Stomach (tissue), 9 donors: ENCODE measurements around the gene MAP3K3. TPM values are rescaled to one million over a fixed set of nuclear protein-coding genes. Genes with fewer than 3 reads are reported as not detected.

Source experiments
- DNase-seq, 2 donors: peaks; one replicate each; pipeline versions ENCODE4 v3.0.0 to v3.0.0-alpha.2; 2013 to 2019
- H3K27ac ChIP-seq, 5 donors: fragments of 200-600 bp in 4 of 5; sonication (generic) in 4 of 5; one replicate each; pipeline ENCODE4 v1.5.1; 2013 to 2019; ENCODE audit warnings: mild to moderate bottlenecking in 1 of 5, moderate library complexity in 1 of 5
- H3K27me3 ChIP-seq, 3 donors: fragments of 200-600 bp; sonication (generic); one replicate each; pipeline ENCODE4 v1.5.1; 2017 to 2019; ENCODE audit warnings: mixed run types in 1 of 3
- H3K36me3 ChIP-seq, 4 donors: fragments of 200-600 bp; sonication (generic); 1 replicate in 3 of 4; 2 replicates in 1 of 4; pipeline ENCODE4 v1.5.1; 2016 to 2019
- H3K4me1 ChIP-seq, 4 donors: fragments of 200-600 bp; sonication (generic); one replicate each; pipeline ENCODE4 v1.5.1; 2016 to 2019
- H3K4me3 ChIP-seq, 4 donors: fragments of 200-600 bp; sonication (generic) in 3 of 4; one replicate each; pipeline ENCODE4 v1.5.1; 2016 to 2019; ENCODE audit warnings: mild to moderate bottlenecking in 1 of 4
- H3K9me3 ChIP-seq, 4 donors: fragments of 200-600 bp; sonication (generic); one replicate each; pipeline ENCODE4 v1.5.1; 2016 to 2019
- EP300 ChIP-seq: sonication (generic); formaldehyde crosslinking; IDR thresholded peaks from one replicate; pipeline ENCODE4 v1.6.1; 2017; ENCODE audit warnings: antibody characterized with exemption
- POLR2A ChIP-seq, 4 donors: fragments of 450-650 bp; IDR thresholded peaks; one replicate each; pipeline ENCODE4 v1.6.1; 2016; ENCODE audit warnings: antibody characterized with exemption in 4 of 4, control low read depth in 2 of 4, mild to moderate bottlenecking in 1 of 4, moderate library complexity in 1 of 4
- POLR2AphosphoS5 ChIP-seq, 3 donors: sonication (generic); formaldehyde crosslinking; IDR thresholded peaks; one replicate each; pipeline ENCODE4 v1.6.1; 2016; ENCODE audit warnings: antibody characterized with exemption in 3 of 3
- WGBS, 5 donors: extraction: QIAGEN DNeasy Blood & Tissue Kit in 3 of 5; methylation state at CpG; one replicate each; pipeline versions ENCODE4 v1.1.5 to v1.1.7; 2013 to 2018; 5-methylcytosine and 5-hydroxymethylcytosine counted together
- intact Hi-C: fragments of 100-400 bp; cut with DNase I; formaldehyde crosslinking; loops from one replicate; pipeline ENCODE4 v1.15.1; 2023; ENCODE audit warnings: low total_unique reads
- polyA plus RNA-seq, 3 donors: library from polyadenylated mRNA; stranded (reverse); fragments of 200-250 nt; gene quantifications; one replicate each; pipeline ENCODE4 v1.2.3, GENCODE V29; 2013
- total RNA-seq, 5 donors: library from RNA; depleted of rRNA; stranded (reverse); fragments of >200 nt; gene quantifications; one replicate each; pipeline versions ENCODE4 v1.1.0 to v1.2.3, GENCODE V29; 2014 to 2016
- TF ChIP-seq, protein P1 (sequence below), 7 experiments: fragments of 450-650 bp in 4 of 7; fragments of 200-600 bp in 3 of 7; sonication (generic) in 3 of 7; IDR thresholded peaks; one replicate each; pipeline ENCODE4 v1.5.1; 2016 to 2019; ENCODE audit warnings: antibody characterized with exemption in 7 of 7, control low read depth in 2 of 7, mild to moderate bottlenecking in 1 of 7
- donor health status: healthy with polysubstance abuse.
- donor health status: Bipolar disorder and iron deficiency.
- donor health status: healthy.

MAP3K3 gene
- total and polyA plus RNA-seq, 8 donors, result 9.3 to 99.5 (median 16.7) TPM

DNA sequence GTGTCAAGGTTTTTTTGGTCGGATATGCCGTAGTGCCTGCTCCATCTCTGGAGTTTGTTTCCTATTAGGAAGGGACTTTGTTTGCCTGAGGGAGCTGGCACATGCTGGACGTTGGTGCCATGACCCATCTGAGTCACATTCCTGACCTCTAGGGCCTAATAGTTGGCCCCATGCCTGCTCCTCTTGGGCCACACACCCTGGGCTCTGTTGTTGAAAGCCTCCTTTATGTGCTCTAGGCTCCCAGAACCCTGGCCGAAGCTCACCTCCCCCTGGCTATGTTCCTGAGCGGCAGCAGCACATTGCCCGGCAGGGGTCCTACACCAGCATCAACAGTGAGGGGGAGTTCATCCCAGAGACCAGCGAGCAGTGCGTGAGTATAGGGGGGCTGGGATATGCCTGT is 59.3 kb downstream of the MAP3K3 start:
- TF ChIP-seq POLR2A (IDR thresholded peaks at IDR 0.05) (no peak), EP300 (no peak), POLR2AphosphoS5 (IDR thresholded peaks at IDR 0.05) (peak in 1 of 3 donors; percentile 15)
- TF ChIP-seq, protein P1, sequence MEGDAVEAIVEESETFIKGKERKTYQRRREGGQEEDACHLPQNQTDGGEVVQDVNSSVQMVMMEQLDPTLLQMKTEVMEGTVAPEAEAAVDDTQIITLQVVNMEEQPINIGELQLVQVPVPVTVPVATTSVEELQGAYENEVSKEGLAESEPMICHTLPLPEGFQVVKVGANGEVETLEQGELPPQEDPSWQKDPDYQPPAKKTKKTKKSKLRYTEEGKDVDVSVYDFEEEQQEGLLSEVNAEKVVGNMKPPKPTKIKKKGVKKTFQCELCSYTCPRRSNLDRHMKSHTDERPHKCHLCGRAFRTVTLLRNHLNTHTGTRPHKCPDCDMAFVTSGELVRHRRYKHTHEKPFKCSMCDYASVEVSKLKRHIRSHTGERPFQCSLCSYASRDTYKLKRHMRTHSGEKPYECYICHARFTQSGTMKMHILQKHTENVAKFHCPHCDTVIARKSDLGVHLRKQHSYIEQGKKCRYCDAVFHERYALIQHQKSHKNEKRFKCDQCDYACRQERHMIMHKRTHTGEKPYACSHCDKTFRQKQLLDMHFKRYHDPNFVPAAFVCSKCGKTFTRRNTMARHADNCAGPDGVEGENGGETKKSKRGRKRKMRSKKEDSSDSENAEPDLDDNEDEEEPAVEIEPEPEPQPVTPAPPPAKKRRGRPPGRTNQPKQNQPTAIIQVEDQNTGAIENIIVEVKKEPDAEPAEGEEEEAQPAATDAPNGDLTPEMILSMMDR (IDR thresholded peaks at IDR 0.05), result no peak
- Histone ChIP-seq H3K4me3 (no peak overlapping the region), H3K27me3 (no peaks in the 10 kb centered on the region), H3K36me3 (peaks cover 23 to 87% (median 75%) of the 10 kb centered on the region in 4 donors), H3K4me1 (peaks cover 13 to 55% (median 29%) of the 10 kb centered on the region in 4 donors), H3K9me3 (no peaks in the 10 kb centered on the region), H3K27ac (peak overlapping the region in 1 of 5 donors; percentile 25)
- WGBS, 5 donors, result 62 to 83% (median 78%) methylated on average over 7 to 8 of the region's 8 CpGs
- intact Hi-C loops, result no loop called here
- DNase-seq, result no peak

DNA sequence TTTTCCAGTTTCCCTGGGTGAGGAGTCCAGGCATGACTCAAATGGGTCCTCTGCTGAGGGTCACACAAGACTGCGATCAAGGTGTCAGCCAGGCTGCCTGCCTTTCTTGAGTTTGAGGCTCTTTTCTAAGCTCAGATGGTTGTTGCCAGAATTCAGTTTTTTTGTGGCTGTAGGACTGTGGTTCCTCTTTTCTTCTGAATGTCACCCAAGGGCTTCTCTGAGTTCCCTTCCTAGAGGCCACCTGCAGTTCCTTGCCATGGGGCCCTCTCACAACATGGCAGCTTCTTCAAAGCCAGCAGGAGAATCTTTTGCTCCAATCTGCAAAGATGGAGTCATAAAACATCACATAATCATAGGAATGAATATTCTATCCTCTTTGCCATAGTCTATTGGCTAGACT is 60.2 kb downstream of the MAP3K3 start:
- no peaks in the 10 kb centered on the region for H3K27me3 ChIP-seq
- H3K9me3 ChIP-seq, result no peaks in the 10 kb centered on the region
- DNase-seq, result no peak
- WGBS, 5 donors, result 80 to 100% (median 96%) methylated on average over 1 of the region's 1 CpG
- no peak overlapping the region for H3K27ac ChIP-seq
- peaks cover 23 to 88% (median 73%) of the 10 kb centered on the region in 4 donors for H3K36me3 ChIP-seq
- intact Hi-C loops, result no loop called here
- peaks cover 6 to 46% (median 22%) of the 10 kb centered on the region in 4 donors for H3K4me1 ChIP-seq
- TF ChIP-seq POLR2AphosphoS5 (IDR thresholded peaks at IDR 0.05), result no peak
- no peak for TF ChIP-seq EP300
- TF ChIP-seq, protein P1 (IDR thresholded peaks at IDR 0.05), result no peak
- TF ChIP-seq POLR2A (IDR thresholded peaks at IDR 0.05), result no peak
- no peak overlapping the region for H3K4me3 ChIP-seq

DNA sequence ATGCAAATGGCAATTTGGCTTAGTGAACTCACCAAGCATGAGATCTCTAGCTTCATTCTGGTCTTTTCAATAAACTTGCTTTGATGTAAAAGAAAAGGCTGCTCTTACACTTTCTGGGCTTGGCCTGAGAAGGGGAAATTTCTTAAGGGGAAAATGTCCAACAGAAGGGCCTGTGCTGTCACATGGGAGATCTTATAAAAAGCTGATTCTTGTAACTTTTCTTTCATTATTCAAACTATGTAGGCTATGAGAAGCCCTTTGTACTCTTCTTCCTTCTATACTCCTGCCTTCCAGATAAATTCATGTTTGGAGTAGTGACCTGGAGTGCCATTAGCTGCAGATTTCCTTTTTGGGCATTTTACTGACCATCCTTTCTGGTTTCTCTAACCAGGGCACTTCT is 60.8 kb downstream of the MAP3K3 start:
- Histone ChIP-seq H3K4me1 (peaks cover 3 to 45% (median 22%) of the 10 kb centered on the region in 4 donors), H3K27ac (no peak overlapping the region), H3K27me3 (no peaks in the 10 kb centered on the region), H3K36me3 (peaks cover 25 to 88% (median 72%) of the 10 kb centered on the region in 4 donors), H3K4me3 (no peak overlapping the region), H3K9me3 (no peaks in the 10 kb centered on the region)
- no peak for DNase-seq
- TF ChIP-seq, protein P1 (IDR thresholded peaks at IDR 0.05), result no peak
- TF ChIP-seq POLR2AphosphoS5 (IDR thresholded peaks at IDR 0.05) (no peak), EP300 (no peak)
- intact Hi-C loops, result no loop called here

DNA sequence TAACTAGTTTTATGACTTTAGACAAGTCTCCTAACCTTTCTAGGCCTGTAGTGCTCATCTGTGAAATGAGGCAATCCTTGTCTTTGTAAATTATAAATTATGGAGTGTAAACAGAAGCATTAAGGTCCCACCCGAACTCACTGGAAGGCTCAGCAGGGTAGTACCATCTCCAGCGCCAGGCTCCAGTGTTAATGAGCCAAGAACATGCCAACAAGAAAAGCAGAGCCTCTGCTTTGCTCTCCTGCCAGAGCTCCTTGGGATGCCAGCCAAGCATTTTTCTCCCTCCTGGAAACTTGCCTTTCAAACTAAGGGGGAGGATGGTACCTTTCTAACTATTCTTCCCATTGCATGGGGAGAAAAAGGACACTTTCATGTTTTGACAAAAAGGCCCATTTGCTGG is 62.8 kb downstream of the MAP3K3 start:
- DNase-seq, result peak in 1 of 2 donors; percentile 56
- peaks cover 41 to 90% (median 84%) of the 10 kb centered on the region in 4 donors for H3K36me3 ChIP-seq
- no peak overlapping the region for H3K4me3 ChIP-seq
- WGBS, 5 donors, result 20 to 46% (median 25%) methylated on average over 2 of the region's 2 CpGs
- no peaks in the 10 kb centered on the region for H3K27me3 ChIP-seq
- TF ChIP-seq POLR2AphosphoS5 (IDR thresholded peaks at IDR 0.05), result no peak
- TF ChIP-seq, protein P1 (IDR thresholded peaks at IDR 0.05), result no peak
- TF ChIP-seq EP300, result no peak
- TF ChIP-seq POLR2A (IDR thresholded peaks at IDR 0.05), result no peak
- no peak overlapping the region for H3K27ac ChIP-seq
- H3K9me3 ChIP-seq, result no peaks in the 10 kb centered on the region
- intact Hi-C loops, result no loop called here
- H3K4me1 ChIP-seq, result peaks cover 3 to 45% (median 22%) of the 10 kb centered on the region in 4 donors
